Measurements from ENCODE around the gene JAK2. TPM values are rescaled to one million over a fixed set of nuclear protein-coding genes. Genes with fewer than 3 reads are reported as not detected.

The JAK2 gene
- total RNA-seq, 2 donors from 2014 or later = 10.4 to 12.3 TPM

- H3K27ac Mint-ChIP-seq = no peak overlapping the region
- no peaks in the 10 kb centered on the region for H3K4me1 Mint-ChIP-seq
- DNase-seq = no peak
- Histone ChIP-seq H3K4me1 (ENCODE audit: control insufficient read depth, insufficient read depth, low read length) (no peaks in the 10 kb centered on the region), H3K9ac (ENCODE audit: extremely low read depth, low read length, poor library complexity, severe bottlenecking) (no peak overlapping the region), H3K36me3 (ENCODE audit: control insufficient read depth, insufficient read depth, low read length) (no peaks in the 10 kb centered on the region), H3K27ac (ENCODE audit: low read depth, low read length) (no peak overlapping the region), H3K27me3 (ENCODE audit: control insufficient read depth, insufficient read depth, low read length, poor library complexity, severe bottlenecking) (no peaks in the 10 kb centered on the region), H3K4me3 (ENCODE audit: low read length) (no peak overlapping the region), H3K9me3 (ENCODE audit: control insufficient read depth, low read length) (peaks cover 28% of the 10 kb centered on the region)
- H3K36me3 Mint-ChIP-seq (ENCODE audit: low read depth) = peaks cover 36% of the 10 kb centered on the region
- no CpG with 5 or more reads among the region's 1 CpG for WGBS, 2 experiments (ENCODE audit: insufficient coverage in 1 of 2, insufficient read length in 1 of 2)
- no peak overlapping the region for H3K4me3 Mint-ChIP-seq
- no peak for TF ChIP-seq CTCF (conservative IDR thresholded peaks at IDR 0.05)
- peaks cover 25% of the 10 kb centered on the region for H3K9me3 Mint-ChIP-seq
- no peaks in the 10 kb centered on the region for H3K27me3 Mint-ChIP-seq (ENCODE audit: insufficient read depth)
Observed at GRCh38 chr9:5002811-5003210, 17.7 kb downstream of the JAK2 start.

- DNase-seq = no peak
- Histone ChIP-seq H3K4me3 (ENCODE audit: low read length) (no peak overlapping the region), H3K9me3 (ENCODE audit: control insufficient read depth, low read length) (peaks cover 28% of the 10 kb centered on the region), H3K9ac (ENCODE audit: extremely low read depth, low read length, poor library complexity, severe bottlenecking) (no peak overlapping the region), H3K27me3 (ENCODE audit: control insufficient read depth, insufficient read depth, low read length, poor library complexity, severe bottlenecking) (no peaks in the 10 kb centered on the region), H3K27ac (ENCODE audit: low read depth, low read length) (no peak overlapping the region), H3K36me3 (ENCODE audit: control insufficient read depth, insufficient read depth, low read length) (no peaks in the 10 kb centered on the region), H3K4me1 (ENCODE audit: control insufficient read depth, insufficient read depth, low read length) (no peaks in the 10 kb centered on the region)
- H3K4me1 Mint-ChIP-seq = no peaks in the 10 kb centered on the region
- H3K9me3 Mint-ChIP-seq = peaks cover 25% of the 10 kb centered on the region
- no peak overlapping the region for H3K27ac Mint-ChIP-seq
- H3K36me3 Mint-ChIP-seq (ENCODE audit: low read depth) = peaks cover 32% of the 10 kb centered on the region
- TF ChIP-seq CTCF (conservative IDR thresholded peaks at IDR 0.05) = no peak
- H3K27me3 Mint-ChIP-seq (ENCODE audit: insufficient read depth) = no peaks in the 10 kb centered on the region
- H3K4me3 Mint-ChIP-seq = no peak overlapping the region
Observed at GRCh38 chr9:5004481-5004880, 19.4 kb downstream of the JAK2 start.

- no peak overlapping the region for H3K27ac ChIP-seq (ENCODE audit: low read depth, low read length)
- TF ChIP-seq CTCF (conservative IDR thresholded peaks at IDR 0.05) = no peak
- Mint-ChIP-seq H3K9me3 (peaks cover 21% of the 10 kb centered on the region), H3K27me3 (ENCODE audit: insufficient read depth) (no peaks in the 10 kb centered on the region), H3K27ac (no peak overlapping the region), H3K4me1 (no peaks in the 10 kb centered on the region), H3K36me3 (ENCODE audit: low read depth) (peaks cover 21% of the 10 kb centered on the region), H3K4me3 (no peak overlapping the region)
- no peaks in the 10 kb centered on the region for H3K4me1 ChIP-seq (ENCODE audit: control insufficient read depth, insufficient read depth, low read length)
- no peaks in the 10 kb centered on the region for H3K36me3 ChIP-seq (ENCODE audit: control insufficient read depth, insufficient read depth, low read length)
- no peak overlapping the region for H3K4me3 ChIP-seq (ENCODE audit: low read length)
- DNase-seq = no peak
- H3K9me3 ChIP-seq (ENCODE audit: control insufficient read depth, low read length) = peaks cover 23% of the 10 kb centered on the region
- no peaks in the 10 kb centered on the region for H3K27me3 ChIP-seq (ENCODE audit: control insufficient read depth, insufficient read depth, low read length, poor library complexity, severe bottlenecking)
- no peak overlapping the region for H3K9ac ChIP-seq (ENCODE audit: extremely low read depth, low read length, poor library complexity, severe bottlenecking)
Observed at GRCh38 chr9:5008202-5008601, 23.1 kb downstream of the JAK2 start.

All from endodermal cell (in vitro differentiated cells).